Measurements from ENCODE around the gene ZCCHC7. TPM values are rescaled to one million over a fixed set of nuclear protein-coding genes. Genes with fewer than 3 reads are reported as not detected.

Gene ZCCHC7
- total and polyA plus RNA-seq, 2 experiments from 2014 or later: 29.8 to 38.8 TPM

DNA sequence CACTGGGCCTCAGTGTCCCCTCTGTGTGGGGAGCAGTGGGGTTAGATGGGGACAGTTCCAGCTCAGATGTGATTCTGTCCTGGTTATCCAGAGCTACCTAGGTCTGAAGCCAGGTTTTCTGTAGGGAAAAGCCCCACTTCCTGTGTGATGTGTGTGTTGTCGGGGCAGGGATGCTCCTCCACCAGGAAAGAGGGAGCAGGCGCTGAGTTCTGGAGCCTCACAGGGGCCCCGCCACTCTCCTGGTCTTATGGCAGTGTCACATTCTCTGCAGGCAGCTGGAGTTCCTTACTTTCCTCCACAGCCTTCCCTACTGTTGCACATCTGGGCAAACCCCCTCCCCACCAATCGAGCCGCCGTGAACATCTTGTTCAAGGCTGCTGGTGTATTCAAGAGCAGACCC is 263.0 kb downstream of the ZCCHC7 start:
- no peaks in the 10 kb centered on the region for H3K4me1 ChIP-seq (ENCODE audit: insufficient read depth)
- Mint-ChIP-seq H3K36me3 (ENCODE audit: low read depth) (no peaks in the 10 kb centered on the region), H3K9me3 (no peaks in the 10 kb centered on the region), H3K4me1 (peaks cover 6% of the 10 kb centered on the region; the same call in 1 of the 3 replicates), H3K4me3 (no peak overlapping the region), H3K27me3 (ENCODE audit: insufficient read depth, low read depth, poor library complexity) (peaks cover 3% of the 10 kb centered on the region), H3K27ac (no peak overlapping the region)
- H3K27ac ChIP-seq (ENCODE audit: low read depth): no peak overlapping the region
- H3K27me3 ChIP-seq (ENCODE audit: insufficient read depth): no peaks in the 10 kb centered on the region
- no peaks in the 10 kb centered on the region for H4K20me1 ChIP-seq (replicated peaks; ENCODE audit: insufficient read depth)
- TF ChIP-seq, protein P1, sequence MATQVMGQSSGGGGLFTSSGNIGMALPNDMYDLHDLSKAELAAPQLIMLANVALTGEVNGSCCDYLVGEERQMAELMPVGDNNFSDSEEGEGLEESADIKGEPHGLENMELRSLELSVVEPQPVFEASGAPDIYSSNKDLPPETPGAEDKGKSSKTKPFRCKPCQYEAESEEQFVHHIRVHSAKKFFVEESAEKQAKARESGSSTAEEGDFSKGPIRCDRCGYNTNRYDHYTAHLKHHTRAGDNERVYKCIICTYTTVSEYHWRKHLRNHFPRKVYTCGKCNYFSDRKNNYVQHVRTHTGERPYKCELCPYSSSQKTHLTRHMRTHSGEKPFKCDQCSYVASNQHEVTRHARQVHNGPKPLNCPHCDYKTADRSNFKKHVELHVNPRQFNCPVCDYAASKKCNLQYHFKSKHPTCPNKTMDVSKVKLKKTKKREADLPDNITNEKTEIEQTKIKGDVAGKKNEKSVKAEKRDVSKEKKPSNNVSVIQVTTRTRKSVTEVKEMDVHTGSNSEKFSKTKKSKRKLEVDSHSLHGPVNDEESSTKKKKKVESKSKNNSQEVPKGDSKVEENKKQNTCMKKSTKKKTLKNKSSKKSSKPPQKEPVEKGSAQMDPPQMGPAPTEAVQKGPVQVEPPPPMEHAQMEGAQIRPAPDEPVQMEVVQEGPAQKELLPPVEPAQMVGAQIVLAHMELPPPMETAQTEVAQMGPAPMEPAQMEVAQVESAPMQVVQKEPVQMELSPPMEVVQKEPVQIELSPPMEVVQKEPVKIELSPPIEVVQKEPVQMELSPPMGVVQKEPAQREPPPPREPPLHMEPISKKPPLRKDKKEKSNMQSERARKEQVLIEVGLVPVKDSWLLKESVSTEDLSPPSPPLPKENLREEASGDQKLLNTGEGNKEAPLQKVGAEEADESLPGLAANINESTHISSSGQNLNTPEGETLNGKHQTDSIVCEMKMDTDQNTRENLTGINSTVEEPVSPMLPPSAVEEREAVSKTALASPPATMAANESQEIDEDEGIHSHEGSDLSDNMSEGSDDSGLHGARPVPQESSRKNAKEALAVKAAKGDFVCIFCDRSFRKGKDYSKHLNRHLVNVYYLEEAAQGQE (IDR thresholded peaks at IDR 0.05; ENCODE audit: unreplicated experiment): no peak
- TF ChIP-seq ZNF331 (CRISPR knock-in tag; IDR thresholded peaks at IDR 0.05; ENCODE audit: low read depth): no peak
- no peak for TF ChIP-seq JUNB (IDR thresholded peaks at IDR 0.05; ENCODE audit: unreplicated experiment)
- no peak for TF ChIP-seq ZNF114 (CRISPR knock-in tag; IDR thresholded peaks at IDR 0.05)
- TF ChIP-seq CREB1 (CRISPR knock-in tag; IDR thresholded peaks at IDR 0.05; ENCODE audit: low read depth): no peak
- TF ChIP-seq, protein P2, sequence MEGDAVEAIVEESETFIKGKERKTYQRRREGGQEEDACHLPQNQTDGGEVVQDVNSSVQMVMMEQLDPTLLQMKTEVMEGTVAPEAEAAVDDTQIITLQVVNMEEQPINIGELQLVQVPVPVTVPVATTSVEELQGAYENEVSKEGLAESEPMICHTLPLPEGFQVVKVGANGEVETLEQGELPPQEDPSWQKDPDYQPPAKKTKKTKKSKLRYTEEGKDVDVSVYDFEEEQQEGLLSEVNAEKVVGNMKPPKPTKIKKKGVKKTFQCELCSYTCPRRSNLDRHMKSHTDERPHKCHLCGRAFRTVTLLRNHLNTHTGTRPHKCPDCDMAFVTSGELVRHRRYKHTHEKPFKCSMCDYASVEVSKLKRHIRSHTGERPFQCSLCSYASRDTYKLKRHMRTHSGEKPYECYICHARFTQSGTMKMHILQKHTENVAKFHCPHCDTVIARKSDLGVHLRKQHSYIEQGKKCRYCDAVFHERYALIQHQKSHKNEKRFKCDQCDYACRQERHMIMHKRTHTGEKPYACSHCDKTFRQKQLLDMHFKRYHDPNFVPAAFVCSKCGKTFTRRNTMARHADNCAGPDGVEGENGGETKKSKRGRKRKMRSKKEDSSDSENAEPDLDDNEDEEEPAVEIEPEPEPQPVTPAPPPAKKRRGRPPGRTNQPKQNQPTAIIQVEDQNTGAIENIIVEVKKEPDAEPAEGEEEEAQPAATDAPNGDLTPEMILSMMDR (conservative IDR thresholded peaks at IDR 0.05; ENCODE audit: low read depth in 2 of 2): no peak
- no peak for TF ChIP-seq NANOG (IDR thresholded peaks at IDR 0.05; ENCODE audit: borderline replicate concordance)
- TF ChIP-seq POLR2AphosphoS5 (IDR thresholded peaks at IDR 0.05; ENCODE audit: low read depth): no peak
- no peak for TF ChIP-seq EZH2 (IDR thresholded peaks at IDR 0.05; ENCODE audit: low read depth, unreplicated experiment)
- TF ChIP-seq, protein P3, sequence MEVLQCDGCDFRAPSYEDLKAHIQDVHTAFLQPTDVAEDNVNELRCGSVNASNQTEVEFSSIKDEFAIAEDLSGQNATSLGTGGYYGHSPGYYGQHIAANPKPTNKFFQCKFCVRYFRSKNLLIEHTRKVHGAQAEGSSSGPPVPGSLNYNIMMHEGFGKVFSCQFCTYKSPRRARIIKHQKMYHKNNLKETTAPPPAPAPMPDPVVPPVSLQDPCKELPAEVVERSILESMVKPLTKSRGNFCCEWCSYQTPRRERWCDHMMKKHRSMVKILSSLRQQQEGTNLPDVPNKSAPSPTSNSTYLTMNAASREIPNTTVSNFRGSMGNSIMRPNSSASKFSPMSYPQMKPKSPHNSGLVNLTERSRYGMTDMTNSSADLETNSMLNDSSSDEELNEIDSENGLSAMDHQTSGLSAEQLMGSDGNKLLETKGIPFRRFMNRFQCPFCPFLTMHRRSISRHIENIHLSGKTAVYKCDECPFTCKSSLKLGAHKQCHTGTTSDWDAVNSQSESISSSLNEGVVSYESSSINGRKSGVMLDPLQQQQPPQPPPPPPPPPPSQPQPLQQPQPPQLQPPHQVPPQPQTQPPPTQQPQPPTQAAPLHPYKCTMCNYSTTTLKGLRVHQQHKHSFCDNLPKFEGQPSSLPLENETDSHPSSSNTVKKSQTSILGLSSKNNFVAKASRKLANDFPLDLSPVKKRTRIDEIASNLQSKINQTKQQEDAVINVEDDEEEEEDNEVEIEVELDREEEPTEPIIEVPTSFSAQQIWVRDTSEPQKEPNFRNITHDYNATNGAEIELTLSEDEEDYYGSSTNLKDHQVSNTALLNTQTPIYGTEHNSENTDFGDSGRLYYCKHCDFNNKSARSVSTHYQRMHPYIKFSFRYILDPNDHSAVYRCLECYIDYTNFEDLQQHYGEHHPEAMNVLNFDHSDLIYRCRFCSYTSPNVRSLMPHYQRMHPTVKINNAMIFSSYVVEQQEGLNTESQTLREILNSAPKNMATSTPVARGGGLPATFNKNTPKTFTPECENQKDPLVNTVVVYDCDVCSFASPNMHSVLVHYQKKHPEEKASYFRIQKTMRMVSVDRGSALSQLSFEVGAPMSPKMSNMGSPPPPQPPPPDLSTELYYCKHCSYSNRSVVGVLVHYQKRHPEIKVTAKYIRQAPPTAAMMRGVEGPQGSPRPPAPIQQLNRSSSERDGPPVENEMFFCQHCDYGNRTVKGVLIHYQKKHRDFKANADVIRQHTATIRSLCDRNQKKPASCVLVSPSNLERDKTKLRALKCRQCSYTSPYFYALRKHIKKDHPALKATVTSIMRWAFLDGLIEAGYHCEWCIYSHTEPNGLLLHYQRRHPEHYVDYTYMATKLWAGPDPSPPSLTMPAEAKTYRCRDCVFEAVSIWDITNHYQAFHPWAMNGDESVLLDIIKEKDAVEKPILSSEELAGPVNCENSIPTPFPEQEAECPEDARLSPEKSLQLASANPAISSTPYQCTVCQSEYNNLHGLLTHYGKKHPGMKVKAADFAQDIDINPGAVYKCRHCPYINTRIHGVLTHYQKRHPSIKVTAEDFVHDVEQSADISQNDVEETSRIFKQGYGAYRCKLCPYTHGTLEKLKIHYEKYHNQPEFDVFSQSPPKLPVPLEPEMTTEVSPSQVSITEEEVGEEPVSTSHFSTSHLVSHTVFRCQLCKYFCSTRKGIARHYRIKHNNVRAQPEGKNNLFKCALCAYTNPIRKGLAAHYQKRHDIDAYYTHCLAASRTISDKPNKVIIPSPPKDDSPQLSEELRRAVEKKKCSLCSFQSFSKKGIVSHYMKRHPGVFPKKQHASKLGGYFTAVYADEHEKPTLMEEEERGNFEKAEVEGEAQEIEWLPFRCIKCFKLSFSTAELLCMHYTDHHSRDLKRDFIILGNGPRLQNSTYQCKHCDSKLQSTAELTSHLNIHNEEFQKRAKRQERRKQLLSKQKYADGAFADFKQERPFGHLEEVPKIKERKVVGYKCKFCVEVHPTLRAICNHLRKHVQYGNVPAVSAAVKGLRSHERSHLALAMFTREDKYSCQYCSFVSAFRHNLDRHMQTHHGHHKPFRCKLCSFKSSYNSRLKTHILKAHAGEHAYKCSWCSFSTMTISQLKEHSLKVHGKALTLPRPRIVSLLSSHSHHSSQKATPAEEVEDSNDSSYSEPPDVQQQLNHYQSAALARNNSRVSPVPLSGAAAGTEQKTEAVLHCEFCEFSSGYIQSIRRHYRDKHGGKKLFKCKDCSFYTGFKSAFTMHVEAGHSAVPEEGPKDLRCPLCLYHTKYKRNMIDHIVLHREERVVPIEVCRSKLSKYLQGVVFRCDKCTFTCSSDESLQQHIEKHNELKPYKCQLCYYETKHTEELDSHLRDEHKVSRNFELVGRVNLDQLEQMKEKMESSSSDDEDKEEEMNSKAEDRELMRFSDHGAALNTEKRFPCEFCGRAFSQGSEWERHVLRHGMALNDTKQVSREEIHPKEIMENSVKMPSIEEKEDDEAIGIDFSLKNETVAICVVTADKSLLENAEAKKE (CRISPR knock-in tag; IDR thresholded peaks at IDR 0.05): no peak
- TF ChIP-seq, protein P4, sequence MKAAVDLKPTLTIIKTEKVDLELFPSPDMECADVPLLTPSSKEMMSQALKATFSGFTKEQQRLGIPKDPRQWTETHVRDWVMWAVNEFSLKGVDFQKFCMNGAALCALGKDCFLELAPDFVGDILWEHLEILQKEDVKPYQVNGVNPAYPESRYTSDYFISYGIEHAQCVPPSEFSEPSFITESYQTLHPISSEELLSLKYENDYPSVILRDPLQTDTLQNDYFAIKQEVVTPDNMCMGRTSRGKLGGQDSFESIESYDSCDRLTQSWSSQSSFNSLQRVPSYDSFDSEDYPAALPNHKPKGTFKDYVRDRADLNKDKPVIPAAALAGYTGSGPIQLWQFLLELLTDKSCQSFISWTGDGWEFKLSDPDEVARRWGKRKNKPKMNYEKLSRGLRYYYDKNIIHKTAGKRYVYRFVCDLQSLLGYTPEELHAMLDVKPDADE (IDR thresholded peaks at IDR 0.05): no peak
- no peak for TF ChIP-seq EZH2phosphoT487 (IDR thresholded peaks at IDR 0.05; ENCODE audit: unreplicated experiment)
- no peak for TF ChIP-seq STAT1 (IDR thresholded peaks at IDR 0.05; ENCODE audit: unreplicated experiment)
- H3F3A ChIP-seq (replicated peaks; ENCODE audit: low read depth): no peaks in the 10 kb centered on the region
- no peaks in the 10 kb centered on the region for H3K9me2 ChIP-seq (ENCODE audit: insufficient read depth)
- H3K4me3 ChIP-seq: no peak overlapping the region
- no peak overlapping the region for H3K4me2 ChIP-seq
- no peaks in the 10 kb centered on the region for H3K79me2 ChIP-seq (replicated peaks; ENCODE audit: insufficient read depth)
- no peak overlapping the region for H2AFZ ChIP-seq
- DNase-seq (ENCODE audit: low spot score) (no peak), ATAC-seq (peak; percentile 36; the same call in 2 of the 3 replicates)
- H3K36me3 ChIP-seq (ENCODE audit: insufficient read depth): no peaks in the 10 kb centered on the region
